ENCODE measurements around the gene C2CD2.

Gene C2CD2

GRCh38 chr21:41894511-41894910, 59.3 kb downstream of the C2CD2 start:
- Histone ChIP-seq H3K36me3 (ENCODE audit: control insufficient read depth, low read length) (peaks cover 7% of the 10 kb centered on the region; the same call in 1 of the 2 replicates), H3K79me2 (ENCODE audit: control insufficient read depth, low read length) (no peaks in the 10 kb centered on the region), H3K27me3 (ENCODE audit: control insufficient read depth, low read length) (no peaks in the 10 kb centered on the region), H3F3A (ENCODE audit: control insufficient read depth, insufficient read depth) (peaks cover 15% of the 10 kb centered on the region), H3K4me2 (ENCODE audit: low read length) (peak overlapping the region; percentile 52), H4K20me1 (ENCODE audit: control insufficient read depth, insufficient read depth, low read depth, low read length) (no peaks in the 10 kb centered on the region), H3K4me1 (ENCODE audit: control insufficient read depth, low read length) (peaks cover 66% of the 10 kb centered on the region), H3K27ac (ENCODE audit: low read depth, low read length) (peak overlapping the region; percentile 83), H3K9me2 (replicated peaks; ENCODE audit: control insufficient read depth, low read length) (no peaks in the 10 kb centered on the region), H3K9me3 (ENCODE audit: control insufficient read depth, insufficient read depth, low read length) (no peaks in the 10 kb centered on the region), H3K4me3 (ENCODE audit: low read length) (peak overlapping the region; percentile 1; the same call in 1 of the 2 replicates)
- TF ChIP-seq CTCF (IDR thresholded peaks at IDR 0.05; ENCODE audit: low read depth, low read length, poor library complexity, severe bottlenecking) = no peak
- TF ChIP-seq EZH2phosphoT487 (IDR thresholded peaks at IDR 0.05; ENCODE audit: borderline replicate concordance, low read length) = no peak

- Histone ChIP-seq H3K9me2 (replicated peaks; ENCODE audit: control insufficient read depth, low read length) (no peaks in the 10 kb centered on the region), H3K36me3 (ENCODE audit: control insufficient read depth, low read length) (peaks cover 7% of the 10 kb centered on the region; the same call in 1 of the 2 replicates), H3K4me1 (ENCODE audit: control insufficient read depth, low read length) (peaks cover 63% of the 10 kb centered on the region), H3K79me2 (ENCODE audit: control insufficient read depth, low read length) (no peaks in the 10 kb centered on the region), H3F3A (ENCODE audit: control insufficient read depth, insufficient read depth) (peaks cover 15% of the 10 kb centered on the region), H3K27ac (ENCODE audit: low read depth, low read length) (peak overlapping the region; percentile 83), H3K9me3 (ENCODE audit: control insufficient read depth, insufficient read depth, low read length) (no peaks in the 10 kb centered on the region), H3K4me3 (ENCODE audit: low read length) (no peak overlapping the region), H4K20me1 (ENCODE audit: control insufficient read depth, insufficient read depth, low read depth, low read length) (no peaks in the 10 kb centered on the region), H3K27me3 (ENCODE audit: control insufficient read depth, low read length) (no peaks in the 10 kb centered on the region), H3K4me2 (ENCODE audit: low read length) (peak overlapping the region; percentile 25)
- TF ChIP-seq CTCF (IDR thresholded peaks at IDR 0.05; ENCODE audit: low read depth, low read length, poor library complexity, severe bottlenecking) (no peak), EZH2phosphoT487 (IDR thresholded peaks at IDR 0.05; ENCODE audit: borderline replicate concordance, low read length) (no peak)
Measured at GRCh38 chr21:41892726-41893125, 61.1 kb downstream of the C2CD2 start.

- Histone ChIP-seq H4K20me1 (ENCODE audit: control insufficient read depth, insufficient read depth, low read depth, low read length) (no peaks in the 10 kb centered on the region), H3F3A (ENCODE audit: control insufficient read depth, insufficient read depth) (peaks cover 15% of the 10 kb centered on the region), H3K9me2 (replicated peaks; ENCODE audit: control insufficient read depth, low read length) (no peaks in the 10 kb centered on the region), H3K4me2 (ENCODE audit: low read length) (no peak overlapping the region), H3K27me3 (ENCODE audit: control insufficient read depth, low read length) (no peaks in the 10 kb centered on the region), H3K27ac (ENCODE audit: low read depth, low read length) (no peak overlapping the region), H3K4me1 (ENCODE audit: control insufficient read depth, low read length) (peaks cover 56% of the 10 kb centered on the region), H3K4me3 (ENCODE audit: low read length) (no peak overlapping the region), H3K36me3 (ENCODE audit: control insufficient read depth, low read length) (peaks cover 7% of the 10 kb centered on the region; the same call in 1 of the 2 replicates), H3K9me3 (ENCODE audit: control insufficient read depth, insufficient read depth, low read length) (no peaks in the 10 kb centered on the region), H3K79me2 (ENCODE audit: control insufficient read depth, low read length) (no peaks in the 10 kb centered on the region)
- TF ChIP-seq CTCF (IDR thresholded peaks at IDR 0.05; ENCODE audit: low read depth, low read length, poor library complexity, severe bottlenecking) = no peak
- TF ChIP-seq EZH2phosphoT487 (IDR thresholded peaks at IDR 0.05; ENCODE audit: borderline replicate concordance, low read length) = no peak
Measured at GRCh38 chr21:41891132-41891531, 62.7 kb downstream of the C2CD2 start.
